CD4-positive, alpha-beta T cell treated with Interleukin-4 for 1 hour (primary cell): ENCODE measurements around the gene ACADVL.

Experiments used
- DNase-seq, 2 donors: peaks; one replicate each; pipeline ENCODE4 v3.0.0-alpha.2; 2020 to 2022

ACADVL gene

DNA sequence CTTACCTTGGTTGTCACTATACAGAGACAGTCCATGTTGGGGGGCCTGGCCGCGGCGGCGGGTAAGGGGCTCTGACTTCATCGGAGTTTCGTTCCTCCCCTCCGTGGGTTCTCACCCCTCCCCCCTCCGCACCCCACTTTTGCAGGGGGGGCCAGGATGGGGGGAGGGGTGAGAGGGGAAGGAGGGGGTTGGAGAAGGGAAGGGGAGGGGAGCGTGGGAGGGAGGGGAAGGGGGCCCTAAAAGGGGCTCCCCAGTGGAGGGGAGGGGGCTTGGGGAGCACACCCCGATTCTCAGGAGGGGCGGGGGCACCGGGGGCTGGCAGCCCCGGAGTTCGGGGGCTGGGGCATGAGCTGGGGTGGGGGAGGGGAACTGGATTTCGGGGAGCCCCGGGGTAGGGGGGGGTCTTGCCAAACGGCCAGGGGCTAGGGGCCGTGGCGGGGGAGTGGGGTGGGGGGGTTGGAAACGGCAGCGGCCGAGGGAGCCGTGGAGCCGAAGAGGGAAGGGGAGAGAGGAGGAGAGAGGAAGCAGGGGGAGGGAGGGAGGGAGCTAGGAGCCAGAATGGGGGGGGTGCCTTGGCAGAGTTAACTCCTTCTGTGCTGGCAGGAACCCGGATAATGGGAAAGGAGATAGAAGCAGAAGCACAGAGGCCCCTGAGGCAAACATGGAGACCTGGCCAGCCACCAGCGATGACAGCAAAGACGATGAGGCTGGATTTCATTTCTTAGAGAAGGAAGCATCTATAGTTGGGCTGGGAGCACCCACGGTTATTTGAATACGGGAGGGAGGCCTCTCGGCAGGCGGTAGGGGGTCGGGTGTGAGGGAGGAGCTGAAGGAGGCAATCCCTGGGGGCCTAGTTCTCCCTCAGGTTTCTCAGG, 2.4 kb upstream of the ACADVL start:
- peak in 1 of 2 donors; percentile 37 for DNase-seq

DNA sequence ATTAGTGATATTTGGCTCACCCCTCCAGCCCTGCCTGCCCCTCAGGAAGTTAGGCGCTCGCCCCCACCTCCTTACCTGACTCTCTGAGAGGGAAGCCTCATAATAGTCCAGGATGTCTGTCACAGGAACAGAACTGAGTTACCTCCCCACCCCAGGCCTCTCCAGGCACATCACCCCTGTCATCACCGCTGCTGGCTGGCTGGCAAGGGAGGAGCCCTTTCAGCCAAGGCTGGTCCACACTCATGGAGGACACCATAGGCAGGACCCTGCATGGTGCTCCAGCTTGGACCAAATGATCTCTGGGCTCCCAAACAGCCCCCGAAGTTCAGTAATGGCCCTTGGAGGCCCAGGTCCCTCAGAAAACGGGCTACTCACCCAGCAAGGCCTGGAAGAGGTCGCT, 1.6 kb upstream of the ACADVL start:
- DNase-seq, result no peak

DNA sequence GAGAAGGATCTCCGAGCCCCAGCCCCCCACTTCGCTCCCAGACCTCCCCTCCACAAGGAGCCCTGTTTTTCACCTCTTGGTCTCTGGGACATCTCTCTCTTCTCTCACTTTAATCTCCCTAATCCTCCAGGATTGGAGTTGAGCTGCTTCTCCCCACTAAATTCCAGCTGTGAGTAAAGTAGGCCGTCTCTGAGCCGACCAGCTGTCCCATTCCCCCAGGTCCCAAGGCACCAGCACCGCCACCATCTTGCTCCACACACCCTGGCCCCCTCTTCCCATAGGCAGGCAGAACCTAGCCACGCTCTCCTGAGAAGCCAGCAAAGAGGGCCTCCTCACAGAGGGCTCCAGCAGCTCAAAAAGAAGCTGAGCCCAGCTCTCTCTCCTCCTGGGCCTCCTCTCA, 980 bp upstream of the ACADVL start:
- no peak for DNase-seq

DNA sequence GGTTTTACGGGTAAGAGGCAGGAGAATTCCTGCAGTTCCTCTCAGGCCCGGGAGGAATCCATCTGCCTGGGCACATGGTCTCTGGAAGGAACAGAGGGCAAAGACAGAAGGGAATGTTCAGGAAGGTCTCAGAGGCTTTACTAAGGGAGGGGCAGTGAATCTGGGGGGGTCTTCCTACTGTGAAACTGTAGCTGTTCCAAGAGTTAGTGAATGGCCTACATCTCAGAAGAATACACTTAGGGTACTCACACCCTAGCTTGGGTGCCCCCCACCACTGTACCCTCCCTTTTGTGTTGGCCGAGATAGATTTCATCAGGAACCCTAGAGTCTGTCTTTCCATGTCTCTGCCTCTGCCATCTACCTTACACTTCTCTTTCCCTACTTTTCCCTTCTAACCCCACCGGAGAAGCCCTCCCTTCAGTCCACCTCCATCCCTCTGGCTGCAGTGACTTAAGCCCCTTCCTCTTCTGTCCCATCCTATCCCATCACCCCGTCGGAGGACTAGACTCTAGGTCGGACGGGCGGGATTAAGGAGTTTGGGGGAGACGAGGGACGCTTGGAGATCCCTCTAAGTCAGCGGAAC, 418 bp upstream of the ACADVL start:
- DNase-seq, result no peak

DNA sequence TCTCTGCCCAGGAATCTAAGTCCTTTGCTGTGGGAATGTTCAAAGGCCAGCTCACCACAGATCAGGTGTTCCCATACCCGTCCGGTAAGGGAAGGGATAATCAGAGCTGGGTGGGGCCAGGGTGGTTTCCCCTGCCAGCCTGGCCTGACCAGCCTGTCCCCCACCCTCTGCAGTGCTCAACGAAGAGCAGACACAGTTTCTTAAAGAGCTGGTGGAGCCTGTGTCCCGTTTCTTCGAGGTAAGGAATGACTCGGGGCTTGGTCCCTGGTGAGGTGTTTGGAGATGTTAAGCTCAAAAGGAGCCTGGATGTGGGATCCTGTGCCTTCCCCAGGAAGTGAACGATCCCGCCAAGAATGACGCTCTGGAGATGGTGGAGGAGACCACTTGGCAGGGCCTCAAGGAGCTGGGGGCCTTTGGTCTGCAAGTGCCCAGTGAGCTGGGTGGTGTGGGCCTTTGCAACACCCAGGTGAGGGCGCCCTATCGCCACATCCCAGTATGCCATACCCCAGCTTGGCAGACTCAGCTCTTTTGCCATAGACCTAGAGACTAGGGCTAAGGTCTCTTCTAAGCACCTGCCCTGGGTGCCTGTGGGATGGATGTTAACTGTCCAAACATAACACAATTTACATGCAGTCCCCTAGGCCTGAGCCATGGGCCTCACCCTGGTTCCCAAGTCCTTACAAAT, 997 bp downstream of the ACADVL start:
- DNase-seq, result peak; percentile 70 to 72

DNA sequence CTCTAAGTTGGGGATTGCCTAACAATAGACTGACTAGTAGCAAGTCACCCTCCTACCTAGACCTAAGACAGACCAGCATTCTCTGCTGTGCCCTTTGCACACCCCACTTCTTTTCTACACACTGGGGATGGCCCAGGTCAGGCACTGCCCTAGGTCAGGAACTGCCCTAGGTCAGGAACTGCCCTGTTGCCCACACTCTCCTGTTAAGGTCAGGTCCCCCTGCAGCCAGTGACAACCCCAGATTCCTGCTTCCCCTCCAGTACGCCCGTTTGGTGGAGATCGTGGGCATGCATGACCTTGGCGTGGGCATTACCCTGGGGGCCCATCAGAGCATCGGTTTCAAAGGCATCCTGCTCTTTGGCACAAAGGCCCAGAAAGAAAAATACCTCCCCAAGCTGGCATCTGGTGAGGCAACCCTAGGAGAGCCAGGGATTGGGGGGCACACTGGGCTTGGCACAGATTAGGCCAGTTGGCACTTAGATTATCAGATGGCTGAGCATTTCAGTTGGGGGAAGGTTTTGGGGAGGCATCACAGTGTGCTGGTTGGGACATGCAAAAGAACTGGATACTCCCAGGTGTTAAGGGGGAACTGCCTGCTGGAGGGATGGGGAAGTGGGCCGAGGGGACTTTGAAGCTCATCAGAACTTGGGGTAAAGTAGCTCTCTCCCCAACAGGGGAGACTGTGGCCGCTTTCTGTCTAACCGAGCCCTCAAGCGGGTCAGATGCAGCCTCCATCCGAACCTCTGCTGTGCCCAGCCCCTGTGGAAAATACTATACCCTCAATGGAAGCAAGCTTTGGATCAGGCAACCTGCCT, 1.7 kb downstream of the ACADVL start:
- no peak for DNase-seq

DNA sequence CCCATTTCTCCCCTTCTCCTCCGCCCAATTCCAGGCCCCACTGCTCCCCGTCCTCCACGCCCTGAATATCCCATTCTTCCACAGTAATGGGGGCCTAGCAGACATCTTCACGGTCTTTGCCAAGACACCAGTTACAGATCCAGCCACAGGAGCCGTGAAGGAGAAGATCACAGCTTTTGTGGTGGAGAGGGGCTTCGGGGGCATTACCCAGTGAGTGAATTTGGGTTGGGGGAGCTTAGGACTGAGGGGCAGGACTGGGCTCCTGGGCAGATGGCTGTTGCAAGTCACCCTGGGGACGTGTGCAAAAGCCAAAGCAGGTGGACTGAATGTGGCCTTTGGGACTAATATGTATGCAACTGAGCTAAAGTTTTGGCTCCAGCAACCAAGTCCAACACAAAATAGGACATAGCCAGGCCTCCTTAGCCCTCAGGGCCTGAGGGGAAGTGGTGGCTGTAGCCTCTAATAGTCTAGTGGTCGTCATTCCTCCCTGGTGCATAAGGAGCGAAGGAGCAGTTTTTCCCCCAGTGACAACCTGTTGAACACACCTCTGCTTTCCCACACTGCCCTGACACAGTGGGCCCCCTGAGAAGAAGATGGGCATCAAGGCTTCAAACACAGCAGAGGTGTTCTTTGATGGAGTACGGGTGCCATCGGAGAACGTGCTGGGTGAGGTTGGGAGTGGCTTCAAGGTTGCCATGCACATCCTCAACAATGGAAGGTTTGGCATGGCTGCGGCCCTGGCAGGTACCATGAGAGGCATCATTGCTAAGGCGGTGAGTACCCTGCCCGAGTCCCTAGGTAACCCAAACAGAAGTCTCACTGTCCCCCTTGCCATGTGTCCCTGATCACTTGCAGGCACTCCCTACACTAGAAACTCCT, 2.6 kb downstream of the ACADVL start:
- DNase-seq, result no peak

DNA sequence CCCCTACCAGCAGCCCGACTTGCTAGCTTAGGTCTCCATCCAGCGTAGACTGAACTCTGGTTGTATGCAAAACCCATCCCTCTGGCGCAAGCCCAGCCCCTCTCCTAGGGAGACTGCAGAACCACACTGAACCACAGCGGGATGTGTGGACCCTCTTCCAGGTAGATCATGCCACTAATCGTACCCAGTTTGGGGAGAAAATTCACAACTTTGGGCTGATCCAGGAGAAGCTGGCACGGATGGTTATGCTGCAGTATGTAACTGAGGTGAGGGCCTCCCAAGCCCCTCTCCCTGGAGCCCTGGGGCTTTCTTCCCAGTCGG, 3.2 kb downstream of the ACADVL start:
- no peak for DNase-seq

DNA sequence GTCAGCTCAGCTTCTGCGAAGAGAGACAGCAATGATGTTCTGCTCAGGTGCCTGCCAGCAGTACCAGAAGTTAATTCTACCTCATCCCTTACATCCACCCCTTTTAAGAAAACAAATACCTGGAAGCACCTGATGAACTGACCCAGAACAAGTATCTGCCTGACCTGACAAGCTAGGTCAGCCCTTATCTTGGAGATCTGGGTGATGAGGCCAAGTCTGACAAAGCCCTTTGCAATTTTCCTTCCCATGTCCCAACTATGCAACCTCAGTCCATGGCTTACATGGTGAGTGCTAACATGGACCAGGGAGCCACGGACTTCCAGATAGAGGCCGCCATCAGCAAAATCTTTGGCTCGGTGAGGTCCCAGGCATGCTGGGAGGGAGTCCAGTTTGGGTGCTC, 3.6 kb downstream of the ACADVL start:
- no peak for DNase-seq

DNA sequence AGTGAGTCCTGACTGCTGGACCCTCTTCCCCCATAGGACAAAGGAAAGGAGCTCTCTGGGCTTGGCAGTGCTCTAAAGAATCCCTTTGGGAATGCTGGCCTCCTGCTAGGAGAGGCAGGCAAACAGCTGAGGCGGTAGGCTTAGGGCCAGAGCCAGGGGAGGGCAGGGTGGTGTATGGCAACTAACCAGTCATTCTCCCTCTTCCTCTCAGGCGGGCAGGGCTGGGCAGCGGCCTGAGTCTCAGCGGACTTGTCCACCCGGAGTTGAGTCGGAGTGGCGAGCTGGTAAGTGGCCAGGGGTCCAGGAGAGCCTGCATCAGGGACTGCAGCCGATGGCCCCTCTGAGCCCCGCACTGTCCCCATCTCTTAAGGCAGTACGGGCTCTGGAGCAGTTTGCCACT, 4.4 kb downstream of the ACADVL start:
- DNase-seq, result no peak

DNA sequence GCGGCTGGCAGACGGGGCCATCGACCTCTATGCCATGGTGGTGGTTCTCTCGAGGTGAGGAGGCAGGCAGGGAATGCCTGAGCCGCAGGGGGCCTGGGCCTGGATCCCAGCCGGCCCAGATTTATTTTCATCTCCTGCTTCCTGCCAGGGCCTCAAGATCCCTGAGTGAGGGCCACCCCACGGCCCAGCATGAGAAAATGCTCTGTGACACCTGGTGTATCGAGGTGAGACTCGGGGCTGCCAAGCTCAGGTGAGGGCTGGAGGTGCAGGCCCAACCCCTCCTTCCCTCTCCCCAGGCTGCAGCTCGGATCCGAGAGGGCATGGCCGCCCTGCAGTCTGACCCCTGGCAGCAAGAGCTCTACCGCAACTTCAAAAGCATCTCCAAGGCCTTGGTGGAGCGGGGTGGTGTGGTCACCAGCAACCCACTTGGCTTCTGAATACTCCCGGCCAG, 4.9 kb downstream of the ACADVL start:
- no peak for DNase-seq

DNA sequence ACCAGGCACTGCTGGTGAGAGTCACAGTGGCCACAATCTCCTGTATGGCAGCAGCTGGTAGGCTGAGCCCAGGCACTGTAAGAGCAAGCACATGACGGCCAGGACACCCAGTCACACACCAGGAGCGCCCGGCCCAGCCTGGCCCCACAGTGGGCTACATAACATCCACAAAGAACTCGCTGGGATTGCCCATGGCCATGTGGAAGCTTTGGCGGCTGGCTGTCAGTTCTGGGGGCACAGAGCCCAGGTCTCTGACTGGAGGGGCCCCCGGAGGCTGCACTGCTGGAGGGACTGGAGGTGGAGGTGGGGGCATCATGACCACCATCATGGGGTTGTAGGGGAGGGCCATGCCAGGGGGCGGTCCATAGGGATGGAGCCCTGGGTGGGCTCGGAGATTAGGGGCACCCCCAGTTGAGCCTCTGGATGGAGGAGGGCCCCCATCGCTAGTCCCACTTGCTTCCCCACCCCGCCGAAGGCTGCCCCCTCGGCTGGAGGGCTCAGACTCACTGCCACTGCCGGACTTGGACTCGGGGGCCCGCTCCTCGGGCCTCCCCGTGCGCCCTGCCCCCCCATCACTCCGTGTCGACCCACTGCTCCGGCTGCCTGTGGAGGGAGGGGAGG, 6.1 kb downstream of the ACADVL start:
- DNase-seq, result no peak

DNA sequence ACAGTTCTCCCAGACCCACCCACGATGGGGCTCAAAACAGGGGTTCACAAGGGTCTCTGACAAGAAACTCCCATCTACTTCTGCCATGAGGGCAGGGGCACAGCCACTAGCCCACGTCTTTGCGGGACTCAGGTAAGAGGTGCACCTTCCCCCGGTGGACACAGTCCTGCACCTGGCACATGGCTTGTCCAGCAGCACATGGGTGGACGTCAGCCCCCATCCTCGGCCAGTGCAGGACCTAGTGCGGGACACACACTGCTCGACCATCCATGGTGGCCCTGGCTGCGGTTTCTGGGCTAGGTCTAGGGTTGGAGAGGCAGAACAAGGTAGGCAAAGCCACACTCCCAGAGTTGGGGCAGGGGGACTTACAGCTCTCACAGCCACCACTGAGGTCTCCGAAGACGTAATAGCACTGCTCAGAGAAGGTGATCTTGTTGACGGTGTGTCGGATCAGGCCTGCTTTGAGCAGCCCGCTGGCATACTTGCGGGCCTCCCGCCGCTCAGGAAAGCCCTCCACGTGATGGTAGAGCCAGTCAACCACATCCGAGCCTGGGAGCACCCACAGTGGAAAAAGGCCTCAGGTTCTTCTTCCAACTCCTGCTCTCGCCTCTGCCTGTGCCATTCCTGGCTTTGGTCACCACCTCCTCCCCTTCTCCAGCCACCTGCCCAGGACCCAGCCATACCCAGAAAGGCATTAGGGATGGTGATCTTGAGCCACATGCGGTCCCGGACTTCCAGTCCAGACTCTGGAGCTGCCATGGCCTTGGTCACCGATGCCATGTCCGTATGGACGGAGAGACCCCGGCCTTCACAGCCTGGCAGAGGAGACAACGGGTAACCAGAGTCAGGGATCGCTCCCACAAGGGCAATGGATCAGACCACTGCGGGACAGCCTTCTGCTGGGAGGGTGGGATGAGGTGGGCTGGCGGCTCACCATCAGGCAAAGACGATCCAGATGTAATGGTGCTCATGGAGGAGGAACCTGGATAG, 7.3 kb downstream of the ACADVL start:
- no peak for DNase-seq

DNA sequence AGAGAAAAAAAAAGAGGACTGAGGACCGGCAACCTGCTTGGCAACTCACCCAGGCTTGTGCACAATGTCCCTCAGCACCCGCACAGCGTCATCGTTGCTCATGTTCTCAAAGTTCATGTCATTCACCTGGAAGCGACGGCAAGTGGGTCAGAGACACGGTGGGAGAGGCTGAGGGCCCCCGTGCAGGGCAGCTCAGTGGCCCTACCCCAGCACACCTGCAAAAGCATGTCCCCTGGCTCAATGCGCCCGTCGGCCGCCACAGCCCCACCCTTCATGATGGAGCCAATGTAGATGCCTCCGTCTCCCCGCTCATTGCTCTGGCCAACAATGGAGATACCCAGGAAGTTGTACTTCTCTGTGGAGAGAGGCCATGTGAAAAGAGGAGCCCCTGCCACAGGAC, 9.2 kb downstream of the ACADVL start:
- DNase-seq, result no peak

DNA sequence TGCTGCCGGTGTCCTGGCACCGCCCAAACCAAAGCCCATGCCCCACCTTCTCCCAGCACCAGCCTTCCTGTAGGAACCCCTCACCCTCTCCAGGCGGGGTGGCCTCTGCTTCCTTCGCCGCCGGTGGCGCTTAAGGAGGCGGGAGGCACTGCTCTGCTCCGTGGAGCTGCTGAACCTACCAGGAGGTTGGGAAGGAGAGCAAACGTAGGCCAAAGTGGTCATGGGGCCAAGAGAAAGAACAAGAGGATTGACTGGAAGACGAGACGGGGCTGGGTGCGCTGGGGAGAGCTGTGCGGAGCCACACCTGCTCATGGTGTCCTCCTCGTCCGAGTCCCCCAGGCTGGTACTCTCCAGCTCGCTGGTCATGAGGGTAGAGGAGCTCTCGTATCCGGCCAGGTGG, 9.8 kb downstream of the ACADVL start:
- no peak for DNase-seq

DNA sequence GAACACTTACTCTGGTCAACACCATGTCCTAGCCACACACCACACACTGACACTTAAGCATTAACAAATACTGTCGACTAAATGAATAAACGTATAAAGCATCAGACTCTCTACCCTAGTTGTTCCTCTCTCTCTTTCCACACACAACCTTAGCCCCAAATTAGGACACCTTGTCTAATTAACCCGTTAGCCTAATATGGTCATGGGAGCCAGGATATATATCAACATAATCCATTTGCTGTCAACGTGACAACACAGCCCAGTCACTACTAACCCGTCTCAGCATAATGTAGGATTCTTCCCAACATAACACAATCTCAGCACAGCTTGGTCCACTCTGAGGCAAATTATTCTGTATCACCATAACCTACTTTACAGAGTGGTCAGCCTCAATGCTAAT, 12.4 kb downstream of the ACADVL start:
- no peak for DNase-seq

DNA sequence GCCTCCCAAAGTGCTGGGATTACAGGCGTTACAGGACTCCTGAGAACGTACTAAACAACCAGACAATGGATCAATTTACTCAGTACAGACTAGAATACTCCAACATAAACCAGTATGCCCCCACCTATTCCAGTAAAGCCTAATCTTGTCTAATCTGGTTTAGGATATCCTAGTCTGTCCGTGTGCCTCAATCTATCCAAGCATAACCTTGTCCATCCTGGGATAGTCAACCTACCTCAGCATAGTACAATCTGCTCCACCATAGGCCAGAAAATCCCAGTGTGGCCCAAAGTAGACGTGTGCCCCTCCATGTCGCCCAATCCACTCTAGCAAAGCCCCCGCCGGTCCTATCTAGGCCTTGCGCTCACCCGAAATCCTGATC, 14.0 kb downstream of the ACADVL start:
- DNase-seq, result no peak

DNA sequence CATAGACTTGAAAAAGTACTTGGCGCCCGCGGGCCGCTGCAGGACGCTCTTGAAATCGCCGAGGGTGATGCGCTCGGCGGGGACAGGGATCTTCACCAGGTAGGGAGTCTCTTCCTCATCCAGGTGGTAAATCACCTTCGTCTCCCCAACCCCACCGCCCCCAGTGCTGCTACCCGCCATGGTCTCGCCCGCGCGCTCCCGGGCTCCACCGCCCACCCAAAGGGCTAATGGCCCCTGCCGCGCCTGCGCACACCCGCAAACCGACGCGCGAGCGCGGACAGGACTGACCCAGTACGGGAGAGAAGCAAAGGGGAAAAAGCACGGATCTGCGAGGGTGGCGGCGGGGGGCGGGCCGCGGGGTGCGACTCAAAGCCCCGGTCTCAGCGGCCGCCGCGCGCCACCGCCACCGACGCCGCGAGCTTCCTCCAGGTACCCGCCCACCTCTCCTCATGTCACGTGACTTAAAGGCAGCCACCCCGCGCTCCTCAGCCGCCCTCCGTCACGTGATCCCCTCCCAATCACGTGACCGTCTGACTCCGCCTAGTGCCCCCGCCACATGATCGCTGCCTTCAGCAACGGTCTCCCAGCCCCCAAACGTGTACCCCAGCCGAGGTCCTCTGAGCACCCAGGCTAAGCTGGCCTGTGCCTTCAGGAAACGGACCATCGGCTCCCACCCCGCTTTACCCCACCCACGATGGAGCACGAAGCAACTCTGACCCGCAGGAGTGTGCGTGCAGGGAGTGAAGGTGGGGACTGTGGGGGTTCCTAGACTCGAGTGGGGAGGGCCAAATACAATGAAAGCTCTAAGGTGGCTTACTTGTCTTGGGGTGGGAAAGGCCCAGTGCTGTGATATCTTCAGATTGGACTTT, 14.6 kb downstream of the ACADVL start, which contains the start of gene DVL2:
Gene DVL2, minus strand, starts transcription at position 435 of the 869 bp plus-strand sequence. Its CDS starts 255 bp downstream, at position 180.
- DNase-seq, result peak; percentile 95 to 96
